ENCODE data around the gene GCLC. TPM values are rescaled to one million over a fixed set of nuclear protein-coding genes. Genes with fewer than 3 reads are reported as not detected.

The GCLC gene
- total and polyA plus RNA-seq, 3 donors from 2014 or later = 20.1 to 44.4 (median 37.6) TPM

- DNase-seq = no peak
- Histone ChIP-seq H3K27me3 (no peaks in the 10 kb centered on the region), H3K4me1 (no peaks in the 10 kb centered on the region), H3K27ac (no peak overlapping the region), H3K9me3 (no peaks in the 10 kb centered on the region), H3K4me3 (no peak overlapping the region), H3K36me3 (ENCODE audit: low read depth, missing control alignments) (no peaks in the 10 kb centered on the region)
- intact Hi-C loops (cut with DNase I; ENCODE audit: low total_unique reads) = no loop called here
- WGBS, 2 donors = 65 to 79% methylated on average over 2 of the region's 2 CpGs
- TF ChIP-seq POLR2A (IDR thresholded peaks at IDR 0.05) = no peak
Measured at GRCh38 chr6:53517021-53517420, 27.9 kb downstream of the GCLC start.

GRCh38 chr6:53514677-53515076, 30.2 kb downstream of the GCLC start:
- TF ChIP-seq POLR2A (IDR thresholded peaks at IDR 0.05) = no peak
- no peak for TF ChIP-seq CTCF (IDR thresholded peaks at IDR 0.05)
- H3K36me3 ChIP-seq (ENCODE audit: low read depth, missing control alignments) = no peaks in the 10 kb centered on the region
- no peak overlapping the region for H3K27ac ChIP-seq
- no peak overlapping the region for H3K4me3 ChIP-seq
- H3K27me3 ChIP-seq = no peaks in the 10 kb centered on the region
- intact Hi-C loops (cut with DNase I; ENCODE audit: low total_unique reads) = no loop called here
- WGBS, 2 donors = 64 to 92% methylated on average over 3 of the region's 3 CpGs
- no peak for DNase-seq
- no peaks in the 10 kb centered on the region for H3K4me1 ChIP-seq
- no peaks in the 10 kb centered on the region for H3K9me3 ChIP-seq

- Histone ChIP-seq H3K27me3 (no peaks in the 10 kb centered on the region), H3K27ac (no peak overlapping the region), H3K4me1 (no peaks in the 10 kb centered on the region), H3K36me3 (ENCODE audit: low read depth, missing control alignments) (no peaks in the 10 kb centered on the region), H3K4me3 (no peak overlapping the region), H3K9me3 (no peaks in the 10 kb centered on the region)
- TF ChIP-seq CTCF (IDR thresholded peaks at IDR 0.05) = no peak
- no peak for TF ChIP-seq POLR2A (IDR thresholded peaks at IDR 0.05)
- 89 to 96% methylated on average over 2 of the region's 2 CpGs for WGBS, 2 donors
- DNase-seq = no peak
- intact Hi-C loops (cut with DNase I; ENCODE audit: low total_unique reads) = no loop called here
Measured at GRCh38 chr6:53513519-53513966, 31.4 kb downstream of the GCLC start.

- intact Hi-C loops (cut with DNase I; ENCODE audit: low total_unique reads) = no loop called here
- Histone ChIP-seq H3K36me3 (ENCODE audit: low read depth, missing control alignments) (no peaks in the 10 kb centered on the region), H3K9me3 (no peaks in the 10 kb centered on the region), H3K27ac (no peak overlapping the region), H3K4me3 (no peak overlapping the region), H3K4me1 (no peaks in the 10 kb centered on the region), H3K27me3 (no peaks in the 10 kb centered on the region)
- 82 to 87% methylated on average over 4 of the region's 4 CpGs for WGBS, 2 donors
- TF ChIP-seq POLR2A (IDR thresholded peaks at IDR 0.05) (no peak), CTCF (IDR thresholded peaks at IDR 0.05) (no peak)
- DNase-seq = no peak
Measured at GRCh38 chr6:53513056-53513455, 31.8 kb downstream of the GCLC start.

GRCh38 chr6:53512626-53513025, 32.3 kb downstream of the GCLC start:
- 60 to 67% methylated on average over 4 of the region's 4 CpGs for WGBS, 2 donors
- TF ChIP-seq POLR2A (IDR thresholded peaks at IDR 0.05) = no peak
- no peak for TF ChIP-seq CTCF (IDR thresholded peaks at IDR 0.05)
- Histone ChIP-seq H3K4me3 (no peak overlapping the region), H3K36me3 (ENCODE audit: low read depth, missing control alignments) (no peaks in the 10 kb centered on the region), H3K9me3 (no peaks in the 10 kb centered on the region), H3K27me3 (no peaks in the 10 kb centered on the region), H3K4me1 (no peaks in the 10 kb centered on the region), H3K27ac (no peak overlapping the region)
- DNase-seq = no peak
- intact Hi-C loops (cut with DNase I; ENCODE audit: low total_unique reads) = no loop called here

All from testis (tissue), 3 donors.